PC-9 (cell line): Measurements from ENCODE around the gene UBE2H. TPM values are rescaled to one million over a fixed set of nuclear protein-coding genes. Genes with fewer than 3 reads are reported as not detected.

Experiments
- BruUV-seq: library from RNA; stranded (reverse); fragments of 400-500 nt; replicated peaks from 2 replicates; lab custom pipeline; 2021; lab: Mats Ljungman, UMichigan
- CTCF ChIA-PET: fragments of 300-600 bp; sonication (Branson Sonifier 250); formaldehyde crosslinking; loops from one replicate; lab custom pipeline; 2022; ENCODE audit warnings: antibody characterized with exemption; lab: Charles Lee
- POLR2A ChIA-PET: fragments of 300-600 bp; sonication (Branson Sonifier 250); formaldehyde crosslinking; loops from one replicate; lab custom pipeline; 2022; ENCODE audit warnings: antibody characterized with exemption; ENCODE audit not compliant: unreplicated experiment; lab: Charles Lee
- DNase-seq, 2 experiments: peaks; one replicate each; pipeline versions ENCODE4 v3.0.0 to v3.0.0-alpha.2; 2015 to 2022; ENCODE audit warnings: mixed read lengths in 1 of 2
- H2AFZ ChIP-seq: fragments of 200-600 bp; sonication (generic); 2 replicates; pipeline ENCODE4 v1.8.1; 2017; ENCODE audit warnings: antibody characterized with exemption
- H3F3A ChIP-seq: fragments of 200-600 bp; sonication (generic); 2 replicates; pipeline ENCODE4 v1.8.1; 2017; ENCODE audit warnings: antibody characterized with exemption, mild to moderate bottlenecking, low read depth; ENCODE audit not compliant: insufficient read depth
- H3K27ac ChIP-seq: fragments of 200-600 bp; sonication (generic); 2 replicates; pipeline ENCODE4 v1.6.1; 2016; ENCODE audit warnings: mixed run types
- H3K27me3 ChIP-seq: fragments of 200-600 bp; sonication (generic); 2 replicates; pipeline ENCODE4 v1.6.1; 2016; ENCODE audit warnings: low read depth, mixed run types; ENCODE audit not compliant: insufficient read depth
- H3K36me3 ChIP-seq: fragments of 200-600 bp; sonication (generic); 2 replicates; pipeline ENCODE4 v1.6.1; 2016; ENCODE audit warnings: low read depth, mixed run types
- H3K4me1 ChIP-seq: fragments of 200-600 bp; sonication (generic); replicated peaks from 2 replicates; pipeline ENCODE4 v1.6.1; 2016; ENCODE audit warnings: mixed run types; ENCODE audit not compliant: insufficient read depth
- H3K4me2 ChIP-seq: fragments of 200-600 bp; sonication (generic); 2 replicates; pipeline ENCODE4 v1.6.1; 2017; ENCODE audit warnings: mixed run types
- H3K4me3 ChIP-seq: fragments of 200-600 bp; sonication (generic); 2 replicates; pipeline ENCODE4 v1.6.1; 2016; ENCODE audit warnings: mixed run types
- H3K79me2 ChIP-seq: fragments of 200-600 bp; sonication (generic); 2 replicates; pipeline ENCODE4 v1.6.1; 2017; ENCODE audit warnings: low read depth, mixed run types
- H3K9me2 ChIP-seq: fragments of 200-600 bp; sonication (generic); 2 replicates; pipeline ENCODE4 v1.8.1; 2017; ENCODE audit warnings: mild to moderate bottlenecking; ENCODE audit not compliant: insufficient read depth
- H3K9me3 ChIP-seq: fragments of 200-600 bp; sonication (generic); 2 replicates; pipeline ENCODE4 v1.8.1; 2016; ENCODE audit warnings: low read depth; ENCODE audit not compliant: insufficient read depth
- H4K20me1 ChIP-seq: fragments of 200-600 bp; sonication (generic); 2 replicates; pipeline ENCODE4 v1.8.1; 2017; ENCODE audit not compliant: insufficient read depth
- EZH2 ChIP-seq: fragments of 200-600 bp; sonication (generic); IDR thresholded peaks from 2 replicates; pipeline ENCODE4 v1.8.0; 2017; ENCODE audit warnings: antibody characterized with exemption, low read depth
- intact Hi-C: fragments of 100-400 bp; cut with micrococcal nuclease; formaldehyde crosslinking; loops from one replicate; pipeline ENCODE4 v1.10.0; 2022; ENCODE audit not compliant: unreplicated experiment
- total RNA-seq: library from RNA; stranded (reverse); gene quantifications from 2 replicates; pipeline ENCODE4 v1.2.3, GENCODE V29; 2021
- TF ChIP-seq, protein P1 (sequence below): fragments of 200-600 bp; sonication (generic); conservative IDR thresholded peaks from 2 replicates; pipeline ENCODE4 v1.6.1; 2017; ENCODE audit warnings: mixed run types, antibody characterized with exemption, mild to moderate bottlenecking, moderate library complexity

Gene UBE2H
- total RNA-seq, 1 experiment from 2014 or later = 211 TPM

DNA sequence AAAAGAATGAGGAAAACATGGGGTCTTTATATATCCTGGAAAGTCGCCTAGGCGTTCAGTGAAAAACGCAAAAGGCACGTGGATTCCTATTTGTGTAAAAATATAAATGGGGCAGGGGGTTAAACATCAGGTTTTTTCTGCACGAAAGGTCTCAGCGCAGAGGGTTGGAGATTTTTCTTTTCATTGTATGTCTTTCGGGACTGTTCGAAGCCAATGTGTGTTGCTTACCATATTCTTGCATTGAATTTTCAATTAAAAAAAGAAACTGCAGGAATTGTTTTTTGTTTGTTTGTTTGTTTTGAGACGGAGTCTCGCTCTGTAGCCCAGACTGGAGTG lies 169.2 kb downstream of the UBE2H start:
- no peaks in the 10 kb centered on the region for H3K27me3 ChIP-seq
- H3K4me1 ChIP-seq = peaks cover 11% of the 10 kb centered on the region
- DNase-seq = peak in 1 of 2 experiments; percentile 12
- H3K9me3 ChIP-seq = no peaks in the 10 kb centered on the region
- no peak overlapping the region for H3K4me3 ChIP-seq
- no peak for TF ChIP-seq EZH2
- TF ChIP-seq, protein P1, sequence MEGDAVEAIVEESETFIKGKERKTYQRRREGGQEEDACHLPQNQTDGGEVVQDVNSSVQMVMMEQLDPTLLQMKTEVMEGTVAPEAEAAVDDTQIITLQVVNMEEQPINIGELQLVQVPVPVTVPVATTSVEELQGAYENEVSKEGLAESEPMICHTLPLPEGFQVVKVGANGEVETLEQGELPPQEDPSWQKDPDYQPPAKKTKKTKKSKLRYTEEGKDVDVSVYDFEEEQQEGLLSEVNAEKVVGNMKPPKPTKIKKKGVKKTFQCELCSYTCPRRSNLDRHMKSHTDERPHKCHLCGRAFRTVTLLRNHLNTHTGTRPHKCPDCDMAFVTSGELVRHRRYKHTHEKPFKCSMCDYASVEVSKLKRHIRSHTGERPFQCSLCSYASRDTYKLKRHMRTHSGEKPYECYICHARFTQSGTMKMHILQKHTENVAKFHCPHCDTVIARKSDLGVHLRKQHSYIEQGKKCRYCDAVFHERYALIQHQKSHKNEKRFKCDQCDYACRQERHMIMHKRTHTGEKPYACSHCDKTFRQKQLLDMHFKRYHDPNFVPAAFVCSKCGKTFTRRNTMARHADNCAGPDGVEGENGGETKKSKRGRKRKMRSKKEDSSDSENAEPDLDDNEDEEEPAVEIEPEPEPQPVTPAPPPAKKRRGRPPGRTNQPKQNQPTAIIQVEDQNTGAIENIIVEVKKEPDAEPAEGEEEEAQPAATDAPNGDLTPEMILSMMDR = no peak
- intact Hi-C loops = loop anchor here (5.0 kb wide), 1 partner anchor 164 kb away; no protein-coding TSS in a partner anchor
- no TSS peak for BruUV-seq
- H3K36me3 ChIP-seq = no peaks in the 10 kb centered on the region
- ChIA-PET POLR2A (no interaction called here), CTCF (no interaction called here)
- H3K27ac ChIP-seq = no peak overlapping the region
- H3F3A ChIP-seq = peaks cover 10% of the 10 kb centered on the region; the same call in 1 of the 2 replicates
- H4K20me1 ChIP-seq = no peaks in the 10 kb centered on the region
- no peaks in the 10 kb centered on the region for H3K9me2 ChIP-seq
- no peak overlapping the region for H3K4me2 ChIP-seq
- H2AFZ ChIP-seq = no peak overlapping the region
- H3K79me2 ChIP-seq = peaks cover 3% of the 10 kb centered on the region

DNA sequence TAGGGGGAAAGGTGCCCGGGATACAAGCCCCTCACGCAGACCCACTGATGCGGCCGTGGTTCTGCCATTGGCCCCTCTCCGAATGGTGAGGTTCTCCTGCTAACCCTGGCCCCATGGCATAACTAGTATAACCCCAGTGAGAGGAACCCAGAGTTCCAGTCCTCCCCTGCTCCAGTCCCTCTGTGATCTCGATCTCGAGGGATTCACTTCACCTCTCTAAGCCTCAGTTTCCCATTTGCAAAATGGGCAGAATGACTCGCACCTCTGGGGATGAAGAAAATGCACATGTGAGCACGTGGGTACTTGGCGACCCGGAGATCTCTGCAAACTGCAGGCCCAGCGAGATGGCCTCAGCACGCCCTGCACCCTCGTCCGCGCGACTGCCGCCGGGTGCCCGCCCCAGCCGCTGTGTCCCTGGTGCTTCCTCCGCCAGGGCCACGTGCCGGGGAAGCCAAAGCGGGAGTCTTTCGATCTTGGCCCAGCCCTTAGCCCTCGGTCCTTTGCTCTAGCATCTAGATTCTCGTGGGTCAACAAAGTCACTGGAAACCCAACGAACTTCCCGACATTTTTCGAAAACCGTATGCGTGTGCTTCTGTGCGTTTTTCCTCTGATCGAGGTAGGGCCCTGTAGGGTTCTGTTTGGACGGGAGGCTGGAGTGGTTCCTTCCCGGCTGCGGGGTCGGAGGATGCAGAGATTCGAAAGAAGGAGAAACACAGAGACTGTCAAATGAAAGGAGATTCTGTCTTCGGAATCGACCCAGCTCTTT lies 169.8 kb downstream of the UBE2H start:
- TF ChIP-seq, protein P1 = no peak
- TF ChIP-seq EZH2 = no peak
- Histone ChIP-seq H3K27me3 (no peaks in the 10 kb centered on the region), H3K79me2 (peaks cover 9% of the 10 kb centered on the region), H3K9me2 (no peaks in the 10 kb centered on the region), H3F3A (peaks cover 10% of the 10 kb centered on the region; the same call in 1 of the 2 replicates), H3K27ac (no peak overlapping the region), H3K4me2 (no peak overlapping the region), H3K9me3 (no peaks in the 10 kb centered on the region), H2AFZ (no peak overlapping the region), H3K36me3 (no peaks in the 10 kb centered on the region), H3K4me1 (peaks cover 17% of the 10 kb centered on the region), H4K20me1 (peaks cover 5% of the 10 kb centered on the region), H3K4me3 (no peak overlapping the region)
- ChIA-PET POLR2A (no interaction called here), CTCF (no interaction called here)
- intact Hi-C loops = loop anchor here (5.0 kb wide), 1 partner anchor 164 kb away; no protein-coding TSS in a partner anchor
- BruUV-seq = no TSS peak
- no peak for DNase-seq

DNA sequence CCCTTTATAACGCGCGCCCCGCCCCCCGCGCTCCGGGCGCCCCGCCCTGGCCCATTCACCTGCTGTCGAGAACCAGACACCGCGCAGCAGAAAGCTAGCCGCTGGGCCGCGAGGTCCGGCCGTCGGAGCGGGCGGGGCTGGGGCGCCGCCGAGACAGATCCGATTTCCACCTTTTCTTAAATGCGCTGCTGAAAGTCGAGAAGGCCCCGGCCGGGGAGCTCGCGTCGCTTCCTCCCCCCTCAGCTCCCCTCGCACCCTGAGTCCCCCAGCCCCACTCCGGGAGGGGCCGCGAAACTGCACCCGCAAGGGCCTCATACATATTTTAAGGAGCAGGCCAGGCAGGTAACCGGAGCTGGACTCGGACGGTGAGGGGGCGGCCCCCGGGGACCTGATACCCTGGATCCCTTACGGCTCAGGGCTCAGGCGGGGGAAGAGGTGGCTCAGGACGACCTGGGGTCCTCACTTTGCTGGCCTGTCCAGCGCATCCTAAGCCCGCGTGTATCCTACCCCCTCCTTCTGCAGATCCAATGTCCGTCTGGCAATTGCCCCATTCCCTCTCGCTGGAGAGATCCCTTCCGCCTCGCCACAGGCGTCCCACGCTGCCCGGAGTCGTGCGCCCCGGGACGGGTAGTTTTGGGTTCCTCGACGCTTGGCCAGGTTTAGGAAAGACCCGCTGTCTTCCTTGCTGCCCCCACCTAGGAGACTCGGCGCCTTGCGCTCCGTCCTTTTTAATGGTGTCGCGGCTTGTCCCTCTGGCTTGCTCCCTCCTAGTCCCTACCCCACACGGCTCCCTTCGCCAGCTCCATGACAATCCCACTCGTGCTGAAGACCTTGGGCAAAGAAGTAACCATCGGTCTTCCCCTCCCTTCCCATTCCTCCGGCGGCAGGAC lies 170.6 kb downstream of the UBE2H start:
- TF ChIP-seq, protein P1 = no peak
- Histone ChIP-seq H3K9me2 (no peaks in the 10 kb centered on the region), H3K9me3 (no peaks in the 10 kb centered on the region), H2AFZ (no peak overlapping the region), H3K4me1 (peaks cover 17% of the 10 kb centered on the region), H4K20me1 (peaks cover 13% of the 10 kb centered on the region), H3K27ac (no peak overlapping the region), H3F3A (peaks cover 10% of the 10 kb centered on the region; the same call in 1 of the 2 replicates), H3K36me3 (no peaks in the 10 kb centered on the region), H3K27me3 (no peaks in the 10 kb centered on the region), H3K4me2 (peak overlapping the region; percentile 83), H3K79me2 (peaks cover 17% of the 10 kb centered on the region), H3K4me3 (no peak overlapping the region)
- CTCF ChIA-PET = interaction anchor here (0.6 to 0.7 kb wide), 2 partner anchors 163 to 174 kb away, joined by 3 to 8 read pairs; no protein-coding TSS in a partner anchor
- DNase-seq = peak in 1 of 2 experiments; percentile 23
- BruUV-seq = no TSS peak
- POLR2A ChIA-PET = no interaction called here
- intact Hi-C loops = loop anchor here (5.0 kb wide), 1 partner anchor 165 kb away; no protein-coding TSS in a partner anchor
